Activated CD4-positive, CD25-positive, alpha-beta regulatory T cell treated with anti-CD3 and anti-CD28 coated beads, Interleukin-2, amount 50 U/mL, for 16 hours (primary cell): ENCODE measurements around the gene CAPN14.
A peak's percentile ranks its signal among the peaks of the same experiment; 100 is the strongest.

Experiments used
- DNase-seq: peaks from one replicate; pipeline ENCODE4 v3.0.0-alpha.2; 2020; ENCODE audit warnings: low read depth, low spot score

The CAPN14 gene

DNA sequence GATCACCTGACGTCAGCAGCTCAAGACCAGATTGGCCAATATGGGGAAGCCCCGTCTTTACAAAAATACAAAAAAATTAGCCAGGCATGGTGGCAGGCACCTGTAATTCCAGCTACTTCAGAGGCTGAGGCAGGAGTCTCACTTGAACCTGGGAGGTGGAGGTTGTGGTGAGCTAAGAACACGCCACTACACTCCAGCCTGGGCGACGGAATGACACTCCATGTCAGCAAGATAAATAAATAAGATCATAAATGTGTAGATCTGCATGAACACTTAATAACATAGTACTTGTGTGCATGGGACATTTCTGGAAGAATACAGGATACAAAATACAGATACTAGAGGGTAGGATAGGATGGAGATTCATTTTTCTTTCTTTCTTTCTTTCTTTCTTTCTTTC lies 25.7 kb upstream of the CAPN14 start:
- DNase-seq = no peak

DNA sequence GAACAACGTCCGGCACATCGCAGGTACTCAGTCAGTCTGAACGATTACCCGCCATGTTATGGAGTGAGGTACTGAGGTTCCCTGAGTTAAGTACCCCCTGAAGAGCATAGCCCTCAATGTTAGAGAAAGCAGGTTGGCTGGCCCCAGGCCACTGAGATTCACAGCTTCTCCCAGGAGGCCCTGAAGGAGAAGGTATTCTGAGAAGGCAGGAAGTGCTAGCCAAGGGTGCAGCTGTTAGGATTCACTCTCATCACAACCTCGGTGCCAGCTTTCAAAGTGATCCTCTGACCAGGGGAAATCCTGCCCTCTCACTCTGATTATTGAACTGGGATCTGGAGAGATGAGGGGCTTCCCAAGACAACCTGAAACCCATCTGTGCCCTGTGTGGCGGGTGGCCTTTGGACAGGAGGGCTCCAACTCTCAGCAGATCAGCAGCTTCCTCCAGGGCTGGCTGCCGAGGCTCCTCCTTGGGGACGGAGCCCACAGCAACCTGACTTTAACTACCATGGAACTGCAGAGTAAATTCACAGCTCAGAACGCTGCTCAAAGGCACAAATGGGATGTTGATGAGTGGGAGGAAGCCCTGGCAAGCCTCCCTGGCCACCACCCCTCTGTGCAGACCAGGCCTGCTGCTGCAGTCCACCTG lies 24.4 kb upstream of the CAPN14 start:
- DNase-seq = no peak

DNA sequence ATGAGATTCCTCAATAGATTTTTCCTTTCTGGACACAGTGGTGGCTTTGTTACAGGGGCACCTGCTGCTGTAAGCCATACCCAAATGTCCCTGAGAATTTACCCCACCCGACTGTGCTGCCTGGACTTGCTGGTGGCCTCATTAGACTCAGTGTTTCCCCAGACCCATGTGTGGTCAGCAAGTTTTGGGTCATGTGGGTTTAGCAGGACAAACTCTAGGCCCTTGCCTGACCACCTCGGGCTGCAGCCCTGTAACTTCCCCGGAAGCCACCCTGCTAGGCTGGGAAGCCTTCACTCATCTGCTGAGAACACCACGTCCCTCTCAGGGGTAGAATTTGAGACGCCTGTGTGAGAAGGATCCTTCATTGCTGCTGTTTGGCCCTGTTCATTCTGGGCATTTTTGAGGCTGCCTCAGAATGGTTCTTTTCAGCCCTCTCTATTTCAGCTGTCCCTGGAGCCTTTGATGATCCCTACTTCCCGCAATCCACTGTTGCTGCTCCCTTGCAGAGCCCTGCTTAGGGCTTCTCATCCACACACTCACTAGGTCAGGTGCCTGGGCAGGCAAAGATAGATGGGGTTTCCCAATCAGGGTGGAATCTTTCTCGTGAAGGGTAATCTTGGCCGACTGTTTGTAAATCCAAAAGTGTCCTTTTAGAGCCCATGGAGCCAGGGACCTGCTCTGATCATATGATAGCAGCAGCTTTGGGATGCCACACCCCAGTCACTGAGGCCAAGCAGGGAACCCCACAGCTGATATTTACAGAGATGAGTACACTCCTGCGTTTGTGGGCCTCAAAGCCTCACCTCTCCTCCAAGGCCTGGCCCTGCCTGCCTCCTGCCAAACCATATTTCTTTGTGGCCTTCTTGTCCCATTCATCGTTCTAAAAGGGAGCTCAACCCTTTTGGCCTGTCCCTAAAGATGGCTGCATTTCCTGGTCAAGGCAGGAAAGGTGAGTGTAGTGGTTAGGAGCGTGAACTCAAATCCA lies 23.4 kb upstream of the CAPN14 start:
- no peak for DNase-seq

DNA sequence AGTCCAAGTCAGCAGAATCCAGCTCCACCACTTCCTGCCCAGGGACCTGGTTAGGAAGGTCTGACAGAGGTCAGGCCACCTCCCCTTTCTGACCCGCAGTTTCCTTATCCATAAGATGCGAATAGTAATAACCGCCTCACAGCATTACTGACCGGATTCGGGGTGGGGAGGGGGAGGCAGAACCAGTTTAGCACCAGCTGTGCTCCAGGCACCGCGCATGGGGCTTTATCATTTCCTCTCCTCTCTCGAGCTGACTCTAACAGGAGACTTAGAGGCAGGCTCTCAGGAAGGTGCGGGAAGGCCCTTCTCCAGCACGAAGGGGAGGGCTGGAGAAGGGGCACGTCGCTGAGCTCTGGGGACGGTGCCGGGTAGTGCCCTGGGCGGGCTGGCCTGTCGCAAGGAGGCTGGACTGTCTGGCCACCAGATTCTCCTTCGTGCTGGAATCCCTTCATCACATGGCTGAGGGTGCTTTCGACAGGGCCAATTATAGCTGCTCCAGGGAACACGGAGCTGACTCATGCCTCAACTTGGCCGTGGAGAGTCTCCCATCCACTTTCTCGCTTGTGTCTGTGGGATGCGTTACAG lies 22.4 kb upstream of the CAPN14 start:
- no peak for DNase-seq

DNA sequence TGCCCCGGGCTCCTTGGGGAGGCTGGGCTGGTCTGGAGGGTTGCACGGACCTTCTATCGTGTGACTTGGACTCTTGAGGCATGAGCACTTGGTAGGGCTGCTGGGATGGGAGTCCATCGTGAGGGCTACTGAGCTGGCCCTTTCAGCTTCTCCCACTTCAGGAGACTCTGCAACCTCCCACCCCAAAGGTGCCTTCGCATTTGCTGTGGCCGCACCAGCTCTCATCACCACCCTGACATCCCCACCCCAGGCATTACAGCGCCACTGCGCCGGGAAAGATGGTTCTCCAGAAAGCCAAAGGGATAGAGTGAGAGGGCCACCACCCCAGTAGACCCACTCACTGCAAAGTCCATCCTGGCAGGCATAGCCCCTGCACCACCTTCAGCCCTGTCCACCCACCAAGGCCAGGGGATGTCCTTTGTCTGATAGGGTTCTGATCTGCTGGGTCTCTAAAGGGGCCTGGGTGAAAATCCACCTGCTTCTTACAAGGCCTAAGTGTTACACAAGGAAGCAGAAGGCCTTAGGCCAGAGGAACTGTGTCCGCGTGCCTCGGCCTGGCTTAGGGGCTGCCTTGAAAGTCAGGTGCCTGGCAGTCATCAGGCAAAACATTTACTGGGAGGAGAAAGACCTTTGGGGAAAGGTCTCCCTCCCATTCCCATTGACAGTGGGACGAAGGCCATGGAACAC lies 21.7 kb upstream of the CAPN14 start:
- no peak for DNase-seq

DNA sequence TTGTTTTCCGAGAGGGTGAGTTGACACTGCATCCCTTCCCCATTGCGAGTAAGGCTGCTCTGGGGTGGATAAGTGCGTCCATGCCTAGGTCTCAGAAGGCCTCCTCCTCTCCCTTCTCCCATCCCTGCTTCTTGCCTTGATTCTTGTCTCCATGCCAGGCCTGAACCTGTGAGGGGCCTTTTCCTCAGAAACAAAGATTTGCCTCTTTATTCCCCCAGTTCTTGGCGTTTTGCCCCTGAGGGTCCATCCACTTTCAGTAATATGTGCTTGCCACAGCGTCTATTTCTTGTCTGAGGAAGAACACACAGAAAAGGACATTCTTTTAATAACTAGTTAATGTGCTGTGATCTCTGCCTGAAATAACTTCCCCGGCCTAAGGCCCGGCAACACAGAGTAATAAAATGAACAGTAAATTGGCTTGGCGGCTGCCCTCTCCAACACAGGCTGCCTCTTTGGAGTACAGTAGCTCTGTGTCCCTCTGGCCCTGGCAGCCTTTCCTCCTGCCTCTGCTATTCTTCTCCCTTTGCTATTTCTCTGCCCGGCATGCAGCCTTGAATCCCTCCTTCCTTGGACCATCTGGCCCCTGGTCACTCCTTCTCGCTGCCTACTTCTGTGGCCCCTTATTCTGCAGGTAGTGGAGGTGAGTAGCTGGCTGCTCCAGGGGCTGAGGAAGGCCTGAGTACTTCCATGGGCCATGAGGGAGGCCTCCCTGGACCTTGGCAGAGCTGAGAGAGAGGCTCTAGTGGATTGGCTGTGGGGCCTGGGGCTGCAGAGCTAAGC lies 21.0 kb upstream of the CAPN14 start:
- no peak for DNase-seq

DNA sequence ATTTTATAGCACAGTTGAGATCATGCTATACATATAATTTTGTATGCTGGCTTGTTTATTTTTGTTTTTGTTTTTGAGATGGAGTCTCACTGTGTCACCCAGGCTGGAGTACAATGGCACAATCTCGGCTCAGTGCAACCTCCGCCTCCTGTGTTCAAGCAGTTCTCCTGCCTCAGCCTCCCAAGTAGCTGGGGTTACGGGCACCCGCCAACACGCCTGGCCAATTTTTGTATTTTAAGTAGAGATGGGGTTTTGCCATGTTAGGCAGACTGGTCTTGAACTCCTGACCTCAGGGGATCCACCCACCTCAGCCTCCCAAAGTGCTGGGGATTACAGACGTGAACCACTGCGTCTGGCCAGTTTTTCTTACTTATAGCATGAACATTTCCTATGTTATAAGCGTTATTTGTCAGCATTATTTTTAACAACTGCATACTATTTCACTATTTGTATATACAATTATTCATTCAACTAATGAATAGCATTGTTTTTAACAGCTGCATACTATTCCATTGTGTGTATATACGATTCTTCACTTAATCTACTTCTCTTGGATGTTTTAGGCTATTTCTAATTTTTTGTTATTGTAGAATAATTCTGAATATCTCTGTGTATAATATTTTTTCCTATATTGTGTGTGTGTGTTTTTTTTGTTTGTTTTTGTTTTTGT lies 20.2 kb upstream of the CAPN14 start:
- no peak for DNase-seq

DNA sequence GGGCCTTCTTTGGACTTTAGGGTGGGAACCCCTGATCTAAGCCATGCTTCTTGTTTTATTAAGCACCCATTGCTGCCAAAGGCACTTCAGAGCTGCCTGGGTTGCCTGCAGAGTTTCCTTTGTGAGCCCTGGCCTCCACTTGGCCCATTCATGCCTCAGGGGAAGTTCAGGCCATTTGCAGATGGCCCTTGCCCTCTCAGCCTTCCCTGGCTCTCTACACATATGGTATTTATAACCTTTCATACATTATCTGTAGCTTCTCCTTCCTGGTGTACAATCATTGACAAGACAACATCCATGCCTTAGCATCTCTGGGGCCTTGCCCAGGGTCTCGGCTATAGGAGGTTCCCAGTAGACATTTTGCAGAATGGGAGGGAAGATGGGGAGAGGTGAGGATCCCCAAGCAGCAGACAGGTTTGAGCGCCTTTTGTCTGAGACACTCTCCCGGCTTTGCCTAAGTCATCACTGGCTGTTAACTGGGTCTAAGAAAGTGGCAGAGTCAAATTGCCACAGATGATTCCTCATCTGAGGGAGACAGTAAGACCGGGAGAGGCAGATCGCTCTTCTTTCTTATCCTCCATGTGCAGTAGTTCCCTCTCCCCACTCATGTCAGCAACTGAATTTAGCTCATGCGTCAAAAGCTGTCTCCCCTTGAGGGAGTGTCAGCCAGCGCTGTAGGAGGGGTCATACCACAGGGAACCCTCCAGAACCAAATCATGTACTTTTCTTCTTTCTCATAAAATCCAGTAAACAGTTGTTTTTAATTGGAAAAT lies 19.3 kb upstream of the CAPN14 start:
- DNase-seq = no peak

DNA sequence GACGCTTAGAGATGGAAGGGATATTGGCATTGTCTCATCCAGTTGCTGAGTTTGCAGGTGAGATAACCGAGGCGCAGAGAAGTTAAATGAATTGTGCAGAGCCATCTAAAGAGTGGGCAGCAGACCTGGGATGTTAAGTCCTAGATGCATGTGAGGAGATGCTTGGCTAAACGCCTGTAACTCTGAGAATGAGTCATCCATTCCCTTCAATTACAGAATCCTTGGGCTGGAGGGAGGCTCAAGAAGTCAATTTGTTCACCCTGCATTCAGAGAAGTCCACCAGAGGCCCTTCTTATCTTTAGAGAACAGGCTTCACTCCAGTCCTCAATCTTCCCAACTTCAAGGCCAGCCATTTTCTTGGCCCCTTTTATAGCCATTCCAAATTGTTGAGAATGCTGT lies 18.2 kb upstream of the CAPN14 start:
- DNase-seq = no peak

DNA sequence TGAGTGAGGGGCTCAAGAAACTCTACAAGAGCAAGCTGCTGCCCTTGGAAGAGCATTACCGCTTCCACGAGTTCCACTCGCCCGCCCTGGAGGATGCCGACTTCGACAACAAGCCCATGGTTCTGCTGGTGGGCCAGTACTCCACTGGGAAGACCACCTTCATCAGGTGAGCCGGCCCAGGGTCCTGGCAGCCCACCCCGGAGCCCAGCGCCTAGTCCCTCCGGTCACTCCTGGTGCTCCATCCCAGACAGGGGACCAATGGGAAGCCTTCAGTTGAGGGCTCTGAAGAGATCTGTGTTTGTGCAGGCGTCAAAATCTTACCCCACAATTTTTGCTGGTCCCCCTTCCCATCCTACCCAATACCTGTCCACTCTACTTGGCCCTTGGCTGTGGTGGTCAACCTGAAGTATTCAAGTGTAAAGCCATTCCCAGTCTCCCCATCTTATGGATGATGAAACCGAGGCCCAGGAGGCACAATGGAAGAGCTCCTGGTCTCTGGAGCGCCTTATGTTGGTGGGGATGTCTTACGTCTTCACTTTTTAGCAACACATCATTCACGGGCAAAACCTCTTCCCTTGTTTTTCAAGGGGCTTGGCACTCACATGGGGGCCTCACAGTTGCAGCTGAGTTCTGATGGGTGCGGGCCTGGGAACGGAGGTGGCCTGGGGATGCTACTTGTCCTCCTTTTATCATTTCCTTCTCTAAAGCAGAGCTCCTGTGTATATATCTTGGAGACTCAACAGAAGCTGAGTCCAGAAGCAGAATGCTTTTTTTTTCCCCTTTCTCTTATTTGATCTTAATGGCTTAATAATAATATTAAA lies 17.6 kb upstream of the CAPN14 start:
- no peak for DNase-seq

DNA sequence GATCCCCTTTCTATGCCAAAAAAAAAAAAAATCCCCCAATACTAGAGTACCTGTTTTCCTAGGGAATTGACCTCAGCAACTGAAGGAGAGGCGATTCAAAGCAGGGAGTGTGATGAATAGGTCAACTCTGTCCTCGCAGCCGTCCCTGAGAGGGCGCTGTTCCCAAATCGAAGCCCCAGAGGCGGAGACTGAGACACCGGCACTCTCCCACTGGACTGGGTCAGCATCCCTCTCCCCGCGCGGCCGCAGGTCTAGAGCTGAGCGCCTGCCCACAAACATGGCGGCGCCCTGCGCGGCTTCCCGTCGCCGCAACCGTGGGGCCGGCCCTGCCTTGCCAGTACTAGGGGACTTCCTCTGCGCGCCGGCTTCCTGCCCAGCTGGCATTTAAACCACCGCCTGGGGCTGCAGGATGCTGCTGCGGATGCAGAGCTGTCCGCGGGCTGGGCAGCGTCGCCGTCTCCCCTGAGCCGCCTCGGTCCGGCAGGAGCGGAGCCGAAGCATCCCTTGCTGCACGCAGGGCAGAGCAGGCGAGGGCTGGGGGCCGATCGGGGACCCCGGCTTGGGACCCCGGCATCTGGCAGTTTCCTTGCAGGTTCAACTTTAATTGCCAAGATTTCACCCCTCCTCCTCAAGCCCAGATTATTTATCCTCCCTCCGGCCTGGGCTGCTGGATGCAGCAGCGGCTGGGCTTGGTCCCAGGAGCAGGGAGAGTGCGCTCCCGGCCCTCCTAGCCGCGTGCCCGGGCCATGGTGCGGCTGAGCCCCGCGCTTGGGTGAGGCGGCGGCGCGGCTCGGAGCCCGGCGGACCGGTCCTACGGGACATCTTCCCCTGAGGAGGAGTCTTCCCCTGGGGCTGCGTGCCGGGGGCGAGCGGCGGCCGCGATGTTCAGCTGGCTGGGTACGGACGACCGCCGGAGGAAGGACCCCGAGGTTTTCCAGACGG lies 16.7 kb upstream of the CAPN14 start, which contains the start of gene EHD3:
Gene EHD3 (plus strand): TSS at position 412 of the 942 bp plus-strand sequence. CDS start 470 bp downstream, at position 882.
- DNase-seq = peak; percentile 44

DNA sequence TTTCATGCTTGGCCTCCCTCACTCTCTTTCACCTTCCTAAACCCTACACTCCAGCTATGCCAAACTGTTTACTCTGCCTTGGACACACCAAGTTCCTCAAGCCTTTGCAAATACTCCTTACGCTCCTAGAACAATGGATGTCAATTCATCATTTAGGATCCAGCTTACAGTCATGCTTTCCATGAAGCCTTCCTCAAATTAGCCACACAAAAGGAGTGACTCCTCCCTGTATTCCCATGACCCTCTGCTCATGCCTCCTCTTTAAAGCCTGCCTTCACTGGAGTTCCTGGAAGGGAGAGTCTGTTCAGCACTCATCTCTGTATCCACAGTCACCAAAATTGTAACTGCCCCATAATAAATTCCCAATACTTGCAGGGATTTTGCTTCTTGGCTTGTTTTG lies 15.9 kb upstream of the CAPN14 start:
- DNase-seq = no peak

DNA sequence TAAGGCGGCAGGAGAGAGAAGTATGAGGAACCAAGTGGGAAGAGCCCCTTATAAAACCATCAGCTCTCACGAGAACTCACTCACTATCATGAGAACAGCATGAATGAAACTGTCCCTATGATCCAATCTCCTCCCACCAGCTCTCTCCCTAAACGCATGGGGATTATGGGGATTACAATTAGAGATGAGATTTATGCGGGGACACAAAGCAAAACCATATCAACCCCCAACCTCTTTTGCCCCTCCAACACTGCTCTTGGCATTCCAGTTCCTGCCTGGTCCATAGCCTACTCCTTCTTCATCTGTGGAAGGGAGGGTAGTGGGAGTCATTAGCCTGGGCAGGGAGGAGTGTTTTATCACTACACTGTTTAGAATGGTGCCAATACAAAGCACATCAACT lies 15.3 kb upstream of the CAPN14 start:
- no peak for DNase-seq

DNA sequence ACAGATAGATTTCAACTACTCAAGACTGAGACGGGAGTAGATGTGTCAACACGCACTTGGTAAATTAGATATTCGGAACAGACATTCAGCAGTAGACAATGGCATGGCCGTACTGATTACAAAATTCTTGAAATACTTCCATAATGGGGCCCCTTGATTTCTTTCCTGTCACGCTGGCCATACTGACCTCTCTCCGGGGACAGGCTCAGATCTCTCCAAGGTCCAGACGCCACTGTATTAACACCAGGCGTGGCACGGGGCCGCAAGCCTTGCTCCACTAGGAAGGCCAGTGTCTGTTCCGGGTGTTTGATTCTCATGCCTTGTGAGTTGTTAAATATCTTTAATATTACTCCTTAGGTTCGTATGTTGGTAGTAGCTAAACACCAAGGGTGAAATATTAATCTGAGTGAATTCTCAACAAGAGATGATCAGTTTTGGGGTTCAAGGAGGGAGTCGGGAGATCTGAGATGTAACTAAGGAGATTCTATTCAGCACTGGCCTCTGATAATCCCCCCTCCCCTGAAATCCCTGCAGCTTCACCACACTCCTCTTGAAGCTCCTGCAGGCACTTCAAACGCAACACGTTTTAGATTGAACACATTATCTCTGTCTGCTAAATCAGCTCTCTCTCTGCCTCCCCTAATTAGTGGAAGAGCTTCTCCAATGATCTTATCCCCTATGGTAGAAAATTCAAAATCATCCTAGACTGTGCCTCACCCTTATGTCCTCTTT lies 14.4 kb upstream of the CAPN14 start:
- no peak for DNase-seq

DNA sequence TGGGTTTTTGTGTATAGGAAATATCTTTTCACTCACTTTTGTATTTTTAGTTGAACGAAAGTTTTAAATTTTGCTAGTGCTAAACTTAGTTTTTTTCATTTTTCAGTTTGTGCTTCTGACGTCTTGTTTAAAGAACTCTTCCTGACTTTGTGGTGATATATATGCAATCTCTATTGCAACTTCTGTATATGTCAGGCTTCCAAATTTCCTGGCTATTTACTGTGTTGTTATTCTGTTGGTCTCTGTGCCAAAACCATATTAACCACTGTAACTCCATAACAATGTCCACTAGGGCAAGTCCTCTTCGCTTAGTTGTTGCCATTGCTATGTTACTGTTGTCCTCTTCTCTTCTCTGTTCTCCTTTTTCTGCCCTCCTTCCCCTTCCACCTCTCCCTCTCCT lies 13.4 kb upstream of the CAPN14 start:
- DNase-seq = no peak

DNA sequence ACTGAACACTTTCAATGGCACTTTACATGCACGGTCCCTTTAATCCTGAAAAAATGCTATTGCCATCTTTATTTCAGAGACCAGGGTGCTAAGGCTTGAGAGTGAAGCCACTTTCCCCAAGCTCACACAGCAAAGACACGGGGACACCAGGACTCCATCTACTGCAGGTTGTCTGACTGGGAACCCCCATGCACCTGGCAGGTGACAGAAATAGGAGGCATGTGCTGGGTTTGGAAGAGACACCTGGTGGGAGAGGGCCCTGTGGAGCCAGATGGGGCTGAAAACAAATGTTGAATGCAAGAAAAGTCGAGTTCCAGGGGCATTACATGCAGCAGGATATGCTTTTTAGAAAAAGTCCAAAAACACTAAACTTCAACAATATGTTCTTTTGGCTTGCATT lies 11.4 kb upstream of the CAPN14 start:
- DNase-seq = no peak

DNA sequence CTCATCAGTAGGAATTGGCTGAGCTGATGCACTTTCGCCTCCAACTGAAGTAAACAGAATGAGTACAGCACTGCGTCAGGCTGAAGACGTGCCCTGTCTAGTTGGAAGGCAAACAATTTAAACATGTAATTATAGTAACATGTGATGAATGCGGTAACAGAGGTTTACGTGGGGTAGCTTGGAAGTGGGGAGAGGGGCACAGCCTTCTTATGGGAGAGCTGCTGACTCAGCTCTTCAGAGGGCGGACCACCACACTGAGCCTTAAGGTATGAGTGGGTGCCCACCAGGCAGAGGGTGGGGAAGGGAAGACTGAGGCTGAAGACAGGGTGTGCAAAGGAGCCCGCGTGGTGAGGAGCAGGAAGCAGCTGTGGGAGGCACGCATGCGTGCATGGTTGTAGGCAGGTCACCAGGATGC lies 10.4 kb upstream of the CAPN14 start:
- no peak for DNase-seq
